IMR-90 (cell line): ENCODE data around the gene ME3. TPM values are rescaled to one million over a fixed set of nuclear protein-coding genes. Genes with fewer than 3 reads are reported as not detected.

Experiments
- ATAC-seq: fragments of 200-7000 bp; cut with Tn5 transposase; 2 replicates; pipeline ENCODE4 v1.9.1; 2020; ENCODE audit warnings: low read depth, mild to moderate bottlenecking, moderate library complexity
- BruUV-seq: library from RNA; stranded (reverse); fragments of 400-500 nt; replicated peaks from 2 replicates; lab custom pipeline; 2021; lab: Mats Ljungman, UMichigan
- CTCF ChIA-PET: fragments of 300-600 bp; formaldehyde crosslinking; extraction: SDS; loops from one replicate; lab custom pipeline; 2021; ENCODE audit warnings: antibody characterized with exemption; lab: Yijun Ruan, JAX
- POLR2A ChIA-PET: fragments of 300-600 bp; sonication (Branson Sonifier 250); formaldehyde crosslinking; loops from one replicate; lab custom pipeline; 2022; ENCODE audit warnings: antibody characterized with exemption; ENCODE audit not compliant: unreplicated experiment; lab: Charles Lee
- DNase-seq: peaks from one replicate; pipeline ENCODE4 v3.0.0; 2013
- H2AFZ ChIP-seq: replicated peaks from 2 replicates; pipeline ENCODE3; 2013; ENCODE audit warnings: low read length, mild to moderate bottlenecking; ENCODE audit not compliant: poor library complexity
- H2AK5ac ChIP-seq: 2 replicates; pipeline ENCODE4 v1.6.1; 2013; ENCODE audit warnings: low read depth, low read length, inconsistent platforms
- H2AK9ac ChIP-seq: replicated peaks from 2 replicates; pipeline ENCODE3; 2013; ENCODE audit warnings: mild to moderate bottlenecking, low read depth, low read length, moderate library complexity; ENCODE audit not compliant: poor library complexity
- H2BK120ac ChIP-seq: 2 replicates; pipeline ENCODE4 v1.6.1; 2013; ENCODE audit warnings: low read depth, low read length, inconsistent platforms
- H2BK15ac ChIP-seq: 3 replicates; pipeline ENCODE4 v1.6.1; 2013; ENCODE audit warnings: low read depth, low read length, inconsistent platforms
- H2BK20ac ChIP-seq: 2 replicates; pipeline ENCODE4 v1.6.1; 2013; ENCODE audit warnings: low read depth, mild to moderate bottlenecking, inconsistent platforms, low read length, moderate library complexity
- H2BK5ac ChIP-seq: 2 replicates; pipeline ENCODE4 v1.6.1; 2013; ENCODE audit warnings: mild to moderate bottlenecking, low read depth, low read length, inconsistent platforms; ENCODE audit not compliant: poor library complexity, severe bottlenecking
- H3K14ac ChIP-seq: replicated peaks from 2 replicates; pipeline ENCODE4 v1.6.1; 2013; ENCODE audit warnings: low read depth, low read length, inconsistent platforms
- H3K18ac ChIP-seq: 2 replicates; pipeline ENCODE4 v1.6.1; 2013; ENCODE audit warnings: low read depth, low read length, control low read depth
- H3K23ac ChIP-seq: 2 replicates; pipeline ENCODE4 v1.6.1; 2013; ENCODE audit warnings: low read depth, low read length, inconsistent platforms
- H3K27ac ChIP-seq: 2 replicates; pipeline ENCODE4 v1.5.1; 2013; ENCODE audit warnings: mild to moderate bottlenecking, control low read depth, low read length; ENCODE audit not compliant: insufficient read depth
- H3K27me3 ChIP-seq: 2 replicates; pipeline ENCODE4 v1.6.1; 2013; ENCODE audit warnings: low read length; ENCODE audit not compliant: control insufficient read depth, insufficient read depth
- H3K36me3 ChIP-seq: 2 replicates; pipeline ENCODE4 v1.6.1; 2013; ENCODE audit warnings: low read length, mixed read lengths; ENCODE audit not compliant: control insufficient read depth, insufficient read depth
- H3K4ac ChIP-seq: 2 replicates; pipeline ENCODE4 v1.6.1; 2013; ENCODE audit warnings: low read depth, low read length, inconsistent platforms
- H3K4me1 ChIP-seq: 2 replicates; pipeline ENCODE4 v1.6.1; 2013; ENCODE audit warnings: low read length, mixed read lengths; ENCODE audit not compliant: control insufficient read depth, insufficient read depth
- H3K4me2 ChIP-seq: 2 replicates; pipeline ENCODE4 v1.6.1; 2013; ENCODE audit warnings: low read depth, mild to moderate bottlenecking, control low read depth, low read length, moderate library complexity
- H3K4me3 ChIP-seq: 2 replicates; pipeline ENCODE4 v1.5.1; 2013; ENCODE audit warnings: low read depth, mild to moderate bottlenecking, control low read depth, low read length, moderate library complexity; ENCODE audit not compliant: insufficient read depth
- H3K56ac ChIP-seq: 2 replicates; pipeline ENCODE4 v1.6.1; 2013; ENCODE audit warnings: low read length, inconsistent platforms; ENCODE audit not compliant: insufficient read depth; ENCODE audit errors: extremely low read depth
- H3K79me1 ChIP-seq, 2 experiments: 2 replicates each; pipeline ENCODE4 v1.6.1; 2013; ENCODE audit warnings: low read length in 2 of 2, inconsistent platforms in 1 of 2, low read depth in 1 of 2
- H3K9ac ChIP-seq: 2 replicates; pipeline ENCODE4 v1.6.1; 2013; ENCODE audit warnings: low read depth, low read length, control low read depth
- H3K9me1 ChIP-seq: 2 replicates; pipeline ENCODE4 v1.6.1; 2013; ENCODE audit warnings: low read length, inconsistent platforms; ENCODE audit not compliant: insufficient read depth
- H3K9me3 ChIP-seq: 2 replicates; pipeline ENCODE4 v1.6.1; 2013; ENCODE audit warnings: low read length; ENCODE audit not compliant: control insufficient read depth, insufficient read depth
- H4K20me1 ChIP-seq: 2 replicates; pipeline ENCODE4 v1.6.1; 2013; ENCODE audit warnings: low read length, inconsistent platforms; ENCODE audit not compliant: insufficient read depth
- H4K5ac ChIP-seq: 2 replicates; pipeline ENCODE4 v1.6.1; 2013; ENCODE audit warnings: mild to moderate bottlenecking, low read depth, low read length, control low read depth
- H4K8ac ChIP-seq, 2 experiments: 2 replicates each; pipeline ENCODE4 v1.6.1; 2013; ENCODE audit warnings: low read depth in 2 of 2, low read length in 2 of 2, control low read depth in 1 of 2, inconsistent platforms in 1 of 2
- H4K91ac ChIP-seq: 2 replicates; pipeline ENCODE4 v1.6.1; 2013; ENCODE audit warnings: low read depth, low read length, inconsistent platforms; ENCODE audit not compliant: insufficient read depth
- CHD1 ChIP-seq: IDR thresholded peaks from 2 replicates; pipeline ENCODE4 v1.6.1; 2012; ENCODE audit warnings: low read depth, low read length, improper control_type of control experiment
- FOS ChIP-seq: fragments of 150-350 bp; IDR thresholded peaks from 2 replicates; pipeline ENCODE4 v1.6.1; 2016; ENCODE audit warnings: low read depth, low read length
- MAZ ChIP-seq: IDR thresholded peaks from 2 replicates; pipeline ENCODE4 v1.6.1; 2012; ENCODE audit warnings: low read depth, mild to moderate bottlenecking, low read length, improper control_type of control experiment, moderate library complexity, borderline replicate concordance
- NFE2L2 ChIP-seq: fragments of 150-350 bp; IDR thresholded peaks from 2 replicates; pipeline ENCODE4 v1.6.1; 2016; ENCODE audit warnings: low read depth, mild to moderate bottlenecking, low read length
- POLR2A ChIP-seq: IDR thresholded peaks from 2 replicates; pipeline ENCODE4 v1.6.1; 2012; ENCODE audit warnings: mild to moderate bottlenecking, low read depth, low read length
- RAD21 ChIP-seq: IDR thresholded peaks from 2 replicates; pipeline ENCODE4 v1.6.1; 2012; ENCODE audit warnings: low read length, improper control_type of control experiment
- RFX5 ChIP-seq: IDR thresholded peaks from 2 replicates; pipeline ENCODE4 v1.8.0; 2012; ENCODE audit warnings: low read depth, mild to moderate bottlenecking, low read length, moderate library complexity
- WGBS, 2 experiments: methylation state at CpG; one replicate each; pipeline versions ENCODE4 v1.1.5 to v1.1.7; 2013; ENCODE audit warnings: missing lambda C conversion rate in 2 of 2; ENCODE audit not compliant: insufficient read length in 1 of 2; ENCODE audit errors: extremely low coverage in 2 of 2; 5-methylcytosine and 5-hydroxymethylcytosine counted together
- dilution Hi-C: fragments of 300-500 bp; cut with HindIII; formaldehyde crosslinking; loops from one replicate; pipeline ENCODE4 v1.14.3; 2018; ENCODE audit warnings: low sequenced_read_pairs; ENCODE audit not compliant: unreplicated experiment
- in situ Hi-C: fragments of 300-500 bp; cut with MboI; formaldehyde crosslinking; loops from 3 replicates; pipeline ENCODE4 v1.14.3; 2019; ENCODE audit warnings: low sequenced_read_pairs, inconsistent platforms, mixed read lengths
- intact Hi-C: fragments of 100-400 bp; cut with micrococcal nuclease; formaldehyde crosslinking; loops from 2 replicates; pipeline ENCODE4 v1.10.0; 2022
- polyA plus RNA-seq, 3 experiments: library from polyadenylated mRNA; depleted of rRNA; stranded (reverse); fragments of >200 nt; gene quantifications; 2 replicates each; pipeline ENCODE4 v1.2.3, GENCODE V29; 2012; ENCODE audit warnings: low replicate concordance in 1 of 3
- total RNA-seq: library from RNA; depleted of rRNA; stranded (reverse); fragments of >200 nt; gene quantifications from 2 replicates; pipeline ENCODE4 v1.2.3, GENCODE V29; 2012
- TF ChIP-seq, protein P1 (sequence below): fragments of 150-350 bp; IDR thresholded peaks from 2 replicates; pipeline ENCODE4 v1.6.1; 2017; ENCODE audit warnings: mild to moderate bottlenecking, antibody characterized with exemption, low read length, low read depth

The ME3 gene
- total and polyA plus RNA-seq, 2 of the 4 experiments (the other 2 are of a cell fraction) = 7.8 to 9.0 TPM

DNA sequence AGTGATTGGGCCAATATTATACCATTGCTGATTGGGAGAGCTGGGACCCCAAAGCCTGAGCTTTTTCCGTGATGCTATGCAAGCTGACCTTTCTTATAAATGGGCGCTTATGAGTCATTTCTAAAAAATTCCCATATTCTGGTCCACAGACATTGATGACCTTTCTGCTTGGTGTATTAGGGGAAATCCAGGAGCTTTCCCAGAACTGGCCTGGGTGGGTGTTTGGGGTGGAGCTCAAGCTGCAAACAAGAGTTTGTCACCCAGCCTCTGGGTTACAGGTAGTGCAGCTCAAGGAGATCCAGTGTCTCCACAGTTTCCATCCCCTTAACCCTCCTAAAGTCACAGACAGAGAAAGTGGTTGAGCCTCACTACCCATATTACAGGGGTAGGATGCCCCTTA, 230.0 kb downstream of the ME3 start:
- Histone ChIP-seq H2AK5ac (no peak overlapping the region), H3K9me1 (0 out of 2 replicates have a peak, but pooled peaks cover 4% of the 10 kb centered on the region), H2AFZ (no peak overlapping the region), H2AK9ac (no peak overlapping the region), H3K27me3 (no peaks in the 10 kb centered on the region), H4K8ac (no peak overlapping the region), H4K20me1 (no peaks in the 10 kb centered on the region), H3K79me1 (no peaks in the 10 kb centered on the region), H3K4ac (peak overlapping the region; percentile 40), H2BK15ac (no peak overlapping the region), H3K27ac (no peak overlapping the region), H2BK20ac (no peak overlapping the region), H3K4me2 (no peak overlapping the region), H3K56ac (no peak overlapping the region), H3K4me1 (peaks cover 10% of the 10 kb centered on the region; the same call in 1 of the 2 replicates), H3K23ac (no peak overlapping the region), H3K9ac (no peak overlapping the region), H3K36me3 (no peaks in the 10 kb centered on the region), H3K4me3 (no peak overlapping the region), H2BK5ac (no peak overlapping the region), H3K14ac (peak overlapping the region; percentile 44; the same call in 1 of the 2 replicates), H3K9me3 (no peaks in the 10 kb centered on the region), H3K18ac (no peak overlapping the region), H4K91ac (no peak overlapping the region), H2BK120ac (0 out of 2 replicates have a peak overlapping the region, but pooled peaks have one; percentile 24), H4K5ac (no peak overlapping the region)
- intact Hi-C loops = no loop called here
- DNase-seq (peak; percentile 30), ATAC-seq (no peak; the same call in 1 of the 2 replicates)
- in situ Hi-C loops = loop anchor here (25.0 kb wide), 1 partner anchor 845 kb away; no protein-coding TSS in a partner anchor
- no TSS peak for BruUV-seq
- dilution Hi-C loops = no loop called here
- TF ChIP-seq RAD21 (no peak), CHD1 (no peak), POLR2A (no peak), RFX5 (no peak), FOS (no peak), NFE2L2 (no peak), MAZ (no peak)
- TF ChIP-seq, protein P1, sequence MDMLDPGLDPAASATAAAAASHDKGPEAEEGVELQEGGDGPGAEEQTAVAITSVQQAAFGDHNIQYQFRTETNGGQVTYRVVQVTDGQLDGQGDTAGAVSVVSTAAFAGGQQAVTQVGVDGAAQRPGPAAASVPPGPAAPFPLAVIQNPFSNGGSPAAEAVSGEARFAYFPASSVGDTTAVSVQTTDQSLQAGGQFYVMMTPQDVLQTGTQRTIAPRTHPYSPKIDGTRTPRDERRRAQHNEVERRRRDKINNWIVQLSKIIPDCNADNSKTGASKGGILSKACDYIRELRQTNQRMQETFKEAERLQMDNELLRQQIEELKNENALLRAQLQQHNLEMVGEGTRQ = no peak
- CTCF ChIA-PET = interaction anchor here (0.7 to 1.1 kb wide), 2 partner anchors 11 to 81 kb away, joined by 3 to 4 read pairs; no protein-coding TSS in a partner anchor
- POLR2A ChIA-PET = no interaction called here
- WGBS, 2 experiments = no CpG with 5 or more reads among the region's 2 CpGs
